C4-2B (cell line): Measurements from ENCODE around the gene FAM193A.

Experiments
- ZFX ChIP-seq: fragments of 450-650 bp; IDR thresholded peaks from 2 replicates; pipeline ENCODE4 v1.6.1; 2017
- TF ChIP-seq, protein P1 (sequence below): fragments of 450-650 bp; conservative IDR thresholded peaks from 2 replicates; pipeline ENCODE4 v1.5.1; 2017; ENCODE audit warnings: mild to moderate bottlenecking

DNA sequence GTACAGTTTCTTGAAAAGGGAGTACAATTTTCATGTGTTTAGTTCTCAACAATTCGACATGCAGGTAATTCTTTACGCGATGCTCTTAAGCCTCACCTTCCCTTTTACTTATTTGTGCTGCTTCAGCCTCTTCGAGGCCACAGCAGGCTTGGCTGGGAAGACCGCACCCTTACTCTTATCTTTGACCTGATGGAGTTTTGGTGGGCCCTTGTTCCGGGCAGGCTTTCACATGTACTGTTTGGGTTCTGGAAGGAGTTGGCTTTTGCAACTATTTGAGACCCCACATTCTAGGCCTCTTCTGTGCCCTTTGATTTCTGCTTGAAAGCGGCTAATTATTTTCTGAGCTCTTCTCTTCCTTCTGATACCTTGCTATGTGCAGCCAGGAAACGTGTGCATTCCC is 60.2 kb downstream of the FAM193A start:
- TF ChIP-seq, protein P1, sequence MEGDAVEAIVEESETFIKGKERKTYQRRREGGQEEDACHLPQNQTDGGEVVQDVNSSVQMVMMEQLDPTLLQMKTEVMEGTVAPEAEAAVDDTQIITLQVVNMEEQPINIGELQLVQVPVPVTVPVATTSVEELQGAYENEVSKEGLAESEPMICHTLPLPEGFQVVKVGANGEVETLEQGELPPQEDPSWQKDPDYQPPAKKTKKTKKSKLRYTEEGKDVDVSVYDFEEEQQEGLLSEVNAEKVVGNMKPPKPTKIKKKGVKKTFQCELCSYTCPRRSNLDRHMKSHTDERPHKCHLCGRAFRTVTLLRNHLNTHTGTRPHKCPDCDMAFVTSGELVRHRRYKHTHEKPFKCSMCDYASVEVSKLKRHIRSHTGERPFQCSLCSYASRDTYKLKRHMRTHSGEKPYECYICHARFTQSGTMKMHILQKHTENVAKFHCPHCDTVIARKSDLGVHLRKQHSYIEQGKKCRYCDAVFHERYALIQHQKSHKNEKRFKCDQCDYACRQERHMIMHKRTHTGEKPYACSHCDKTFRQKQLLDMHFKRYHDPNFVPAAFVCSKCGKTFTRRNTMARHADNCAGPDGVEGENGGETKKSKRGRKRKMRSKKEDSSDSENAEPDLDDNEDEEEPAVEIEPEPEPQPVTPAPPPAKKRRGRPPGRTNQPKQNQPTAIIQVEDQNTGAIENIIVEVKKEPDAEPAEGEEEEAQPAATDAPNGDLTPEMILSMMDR = no peak
- no peak for TF ChIP-seq ZFX
